Calu3 (cell line): ENCODE measurements around the gene CDKAL1. TPM values are rescaled to one million over a fixed set of nuclear protein-coding genes. Genes with fewer than 3 reads are reported as not detected.

Experiments
- BruUV-seq: library from RNA; stranded (reverse); fragments of 400-500 nt; replicated peaks from 2 replicates; lab custom pipeline; 2021; lab: Mats Ljungman, UMichigan
- CTCF ChIA-PET: fragments of 300-600 bp; sonication (Branson Sonifier 250); formaldehyde crosslinking; loops from one replicate; lab custom pipeline; 2022; ENCODE audit warnings: antibody characterized with exemption; lab: Charles Lee
- DNase-seq: peaks from one replicate; pipeline ENCODE4 v3.0.0; 2022
- H3K27ac Mint-ChIP-seq: one replicate; pipeline ENCODE4 v1.8.0; 2022; ENCODE audit warnings: mixed read lengths; ENCODE audit not compliant: unreplicated experiment
- H3K27me3 Mint-ChIP-seq: one replicate; pipeline ENCODE4 v1.8.0; 2022; ENCODE audit warnings: mixed read lengths; ENCODE audit not compliant: unreplicated experiment
- H3K36me3 Mint-ChIP-seq: one replicate; pipeline ENCODE4 v1.8.0; 2022; ENCODE audit warnings: mild to moderate bottlenecking, moderate library complexity, mixed read lengths; ENCODE audit not compliant: insufficient read depth, unreplicated experiment
- H3K4me1 Mint-ChIP-seq: one replicate; pipeline ENCODE4 v1.8.0; 2022; ENCODE audit warnings: mild to moderate bottlenecking, low read depth, mixed read lengths; ENCODE audit not compliant: unreplicated experiment
- H3K4me3 Mint-ChIP-seq: one replicate; pipeline ENCODE4 v1.8.0; 2022; ENCODE audit warnings: mild to moderate bottlenecking, low read depth, moderate library complexity, mixed read lengths; ENCODE audit not compliant: unreplicated experiment
- H3K9me3 Mint-ChIP-seq: one replicate; pipeline ENCODE4 v1.8.0; 2022; ENCODE audit warnings: low read depth, mixed read lengths; ENCODE audit not compliant: unreplicated experiment
- intact Hi-C: fragments of 100-400 bp; cut with micrococcal nuclease; formaldehyde crosslinking; loops from one replicate; pipeline ENCODE4 v1.10.0; 2022; ENCODE audit not compliant: unreplicated experiment
- total RNA-seq: library from RNA; stranded (reverse); gene quantifications from 2 replicates; pipeline ENCODE4 v1.2.3, GENCODE V29; 2022
- TF ChIP-seq, protein P1 (sequence below): fragments of 200-600 bp; IDR thresholded peaks from one replicate; pipeline ENCODE4 v1.8.0; 2022; ENCODE audit warnings: antibody characterized with exemption; ENCODE audit not compliant: unreplicated experiment

Gene CDKAL1
- total RNA-seq, 1 experiment from 2014 or later = 39.6 TPM

DNA sequence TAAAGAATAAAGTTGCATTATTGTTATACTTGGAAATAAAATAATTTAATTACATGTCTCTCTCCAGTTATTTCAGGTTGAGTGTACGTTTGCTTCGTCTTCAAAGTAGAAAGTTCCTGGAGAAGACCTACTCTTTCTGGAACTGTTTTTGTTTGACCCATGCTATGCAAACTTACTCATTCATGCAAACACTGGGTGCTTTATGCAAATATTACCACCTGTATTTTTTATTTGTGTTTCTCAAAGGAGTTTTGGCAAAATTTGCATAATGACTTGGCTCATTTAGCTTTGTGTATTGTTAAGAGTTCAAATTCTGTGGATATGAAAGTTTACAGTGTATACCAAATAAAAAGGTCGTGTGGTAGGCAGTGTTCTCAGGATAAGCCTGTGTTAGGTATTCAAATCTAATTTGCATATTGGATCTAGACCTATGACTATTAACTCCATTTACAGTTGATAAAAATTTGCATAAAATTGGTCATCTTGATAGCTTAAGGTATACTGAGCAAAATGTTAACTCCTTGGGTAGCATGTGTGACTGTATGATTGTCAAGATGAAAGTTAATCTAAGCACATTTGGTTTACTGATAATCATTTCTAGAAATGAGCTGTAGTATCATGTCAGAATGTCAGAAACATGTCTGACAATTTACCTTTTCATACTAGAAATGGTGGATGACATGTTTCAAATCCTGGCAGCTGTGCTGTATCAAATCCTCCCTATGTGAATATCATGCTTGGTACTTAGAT, 65.2 kb downstream of the CDKAL1 start:
- intact Hi-C loops = no loop called here
- Mint-ChIP-seq H3K36me3 (no peaks in the 10 kb centered on the region), H3K9me3 (peaks cover 3% of the 10 kb centered on the region)

DNA sequence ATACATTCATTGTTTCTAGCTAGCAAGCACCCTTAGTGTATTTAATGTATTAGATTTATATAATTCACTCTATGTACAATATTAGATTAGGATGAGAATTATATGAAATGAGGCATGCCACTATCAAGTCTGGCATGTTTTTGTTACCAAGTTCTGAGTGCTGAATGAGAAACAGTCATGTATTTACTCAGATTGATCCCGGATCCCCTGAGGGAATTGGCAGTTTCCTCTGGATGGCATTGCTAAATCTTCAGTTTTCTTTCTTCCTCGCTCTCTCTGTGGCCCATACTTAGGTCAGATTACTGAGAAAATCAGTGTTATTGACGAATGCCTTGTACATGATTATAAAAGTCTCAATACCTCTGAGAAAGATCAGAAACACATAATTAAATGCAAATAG, 66.6 kb downstream of the CDKAL1 start:
- Mint-ChIP-seq H3K4me1 (peaks cover 15% of the 10 kb centered on the region), H3K27me3 (no peaks in the 10 kb centered on the region), H3K4me3 (no peak overlapping the region), H3K9me3 (no peaks in the 10 kb centered on the region), H3K36me3 (no peaks in the 10 kb centered on the region), H3K27ac (no peak overlapping the region)
- CTCF ChIA-PET = no interaction called here
- BruUV-seq = no TSS peak
- TF ChIP-seq, protein P1, sequence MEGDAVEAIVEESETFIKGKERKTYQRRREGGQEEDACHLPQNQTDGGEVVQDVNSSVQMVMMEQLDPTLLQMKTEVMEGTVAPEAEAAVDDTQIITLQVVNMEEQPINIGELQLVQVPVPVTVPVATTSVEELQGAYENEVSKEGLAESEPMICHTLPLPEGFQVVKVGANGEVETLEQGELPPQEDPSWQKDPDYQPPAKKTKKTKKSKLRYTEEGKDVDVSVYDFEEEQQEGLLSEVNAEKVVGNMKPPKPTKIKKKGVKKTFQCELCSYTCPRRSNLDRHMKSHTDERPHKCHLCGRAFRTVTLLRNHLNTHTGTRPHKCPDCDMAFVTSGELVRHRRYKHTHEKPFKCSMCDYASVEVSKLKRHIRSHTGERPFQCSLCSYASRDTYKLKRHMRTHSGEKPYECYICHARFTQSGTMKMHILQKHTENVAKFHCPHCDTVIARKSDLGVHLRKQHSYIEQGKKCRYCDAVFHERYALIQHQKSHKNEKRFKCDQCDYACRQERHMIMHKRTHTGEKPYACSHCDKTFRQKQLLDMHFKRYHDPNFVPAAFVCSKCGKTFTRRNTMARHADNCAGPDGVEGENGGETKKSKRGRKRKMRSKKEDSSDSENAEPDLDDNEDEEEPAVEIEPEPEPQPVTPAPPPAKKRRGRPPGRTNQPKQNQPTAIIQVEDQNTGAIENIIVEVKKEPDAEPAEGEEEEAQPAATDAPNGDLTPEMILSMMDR = no peak
- intact Hi-C loops = no loop called here
- no peak for DNase-seq

More for the DNA sequence above, 65.2 kb downstream of the CDKAL1 start:
- Mint-ChIP-seq H3K27ac (no peak overlapping the region), H3K4me3 (no peak overlapping the region), H3K27me3 (no peaks in the 10 kb centered on the region), H3K4me1 (peaks cover 2% of the 10 kb centered on the region)
- CTCF ChIA-PET = no interaction called here
- no peak for DNase-seq
- TF ChIP-seq, protein P1 = no peak
- BruUV-seq = no TSS peak

DNA sequence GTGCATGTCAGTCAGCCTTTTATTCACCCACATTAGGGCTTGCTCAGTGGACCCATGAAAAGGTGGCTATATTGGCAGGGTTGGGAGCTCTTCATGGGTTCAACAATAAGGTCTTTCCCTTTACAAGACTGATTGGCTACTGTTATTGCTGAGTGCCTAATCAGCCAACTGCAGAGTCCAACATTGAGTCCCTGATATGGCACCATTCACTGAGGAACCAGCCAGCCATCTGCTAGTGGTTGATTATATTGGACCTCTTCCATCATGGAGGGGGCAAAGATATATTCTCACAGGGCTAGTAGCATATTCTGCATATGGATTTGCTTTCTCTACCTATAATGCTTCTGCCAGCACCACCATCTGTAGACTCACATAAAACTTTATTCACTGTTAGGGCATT, 69.9 kb downstream of the CDKAL1 start:
- Mint-ChIP-seq H3K9me3 (no peaks in the 10 kb centered on the region), H3K27me3 (no peaks in the 10 kb centered on the region), H3K36me3 (no peaks in the 10 kb centered on the region), H3K4me1 (peaks cover 16% of the 10 kb centered on the region), H3K27ac (no peak overlapping the region), H3K4me3 (no peak overlapping the region)
- BruUV-seq = no TSS peak
- DNase-seq = no peak
- TF ChIP-seq, protein P1 = no peak
- CTCF ChIA-PET = interaction anchor here (1.4 kb wide), 1 partner anchor 15 kb away, joined by 4 read pairs; no protein-coding TSS in a partner anchor
- intact Hi-C loops = no loop called here

DNA sequence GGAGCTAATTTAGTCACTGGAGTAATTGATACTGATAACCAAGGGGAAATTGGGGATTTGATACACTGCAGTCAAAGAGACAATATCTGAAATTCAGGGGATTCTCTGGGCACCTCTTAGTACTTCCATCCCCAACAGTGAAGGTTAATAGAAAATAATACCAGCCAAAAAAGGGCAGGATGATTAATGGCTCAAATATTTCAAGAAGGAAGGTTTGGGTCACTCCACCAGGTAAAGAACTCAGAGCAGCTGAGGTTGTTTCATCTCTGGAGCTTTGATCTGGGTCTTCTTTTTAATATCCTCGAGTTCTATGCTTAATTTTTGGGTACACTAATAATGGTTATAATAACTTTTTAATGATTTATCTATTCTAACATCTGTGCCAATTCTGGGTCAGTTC, 70.8 kb downstream of the CDKAL1 start:
- Mint-ChIP-seq H3K27ac (no peak overlapping the region), H3K27me3 (no peaks in the 10 kb centered on the region), H3K4me1 (peaks cover 16% of the 10 kb centered on the region), H3K4me3 (no peak overlapping the region), H3K9me3 (no peaks in the 10 kb centered on the region), H3K36me3 (no peaks in the 10 kb centered on the region)
- BruUV-seq = no TSS peak
- no peak for DNase-seq
- TF ChIP-seq, protein P1 = no peak
- CTCF ChIA-PET = interaction anchor here (0.5 to 1.4 kb wide), 2 partner anchors 16 to 83 kb away, joined by 3 to 4 read pairs; no protein-coding TSS in a partner anchor
- intact Hi-C loops = no loop called here
